Suppressor macrophage (primary cell): ENCODE measurements around the gene CDC27.
A peak's percentile ranks its signal among the peaks of the same experiment; 100 is the strongest.
"Not testable (repeated sequence)": the region's sequence is repeated elsewhere in the genome, so short reads cannot be mapped to it uniquely, and the experiment has no call there.

ENCODE experiments used
- DNase-seq, 4 experiments: peaks; one replicate each; pipeline ENCODE4 v3.0.0-alpha.2; 2020 to 2022

CDC27 gene

DNA sequence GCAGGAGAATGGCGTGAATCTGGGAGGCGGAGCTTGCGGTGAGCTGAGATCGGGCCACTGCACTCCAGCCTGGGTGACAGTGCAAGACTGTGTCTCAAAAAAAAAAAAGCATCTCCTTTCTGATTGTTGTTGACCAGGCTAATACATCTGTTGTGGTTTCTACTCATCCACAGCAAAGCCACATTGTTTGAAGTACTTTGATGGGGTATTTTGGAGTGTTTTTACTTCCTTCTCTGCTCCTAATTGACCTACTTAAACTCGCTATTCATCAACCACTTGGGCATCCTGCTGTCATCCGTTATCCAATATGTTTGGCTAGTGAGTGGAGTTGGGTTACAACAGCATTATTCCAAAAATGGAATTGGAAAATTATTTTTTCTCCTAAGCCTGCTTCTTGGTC, 3.5 kb upstream of the CDC27 start:
- DNase-seq = peak in 1 of 4 experiments; percentile 12

DNA sequence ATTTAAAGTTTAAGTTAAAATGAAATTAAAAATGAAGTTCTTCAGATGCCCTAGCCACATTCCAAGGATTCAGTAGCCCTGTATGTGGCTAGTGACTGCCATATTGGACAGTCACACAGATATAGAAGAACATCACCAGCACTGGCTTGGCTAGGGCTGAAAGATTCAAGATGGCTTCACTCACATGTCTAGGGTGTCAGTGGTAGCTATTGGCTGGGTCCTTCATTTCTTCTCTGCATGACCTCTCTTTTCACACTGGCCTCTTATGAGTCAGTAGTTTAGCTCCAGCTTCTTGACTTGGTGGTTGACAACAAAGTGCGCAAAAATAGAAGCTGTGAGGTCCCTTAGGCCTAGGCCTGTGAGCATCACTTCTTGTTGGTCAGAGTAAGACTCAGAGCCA, 1.7 kb upstream of the CDC27 start:
- DNase-seq = no peak

DNA sequence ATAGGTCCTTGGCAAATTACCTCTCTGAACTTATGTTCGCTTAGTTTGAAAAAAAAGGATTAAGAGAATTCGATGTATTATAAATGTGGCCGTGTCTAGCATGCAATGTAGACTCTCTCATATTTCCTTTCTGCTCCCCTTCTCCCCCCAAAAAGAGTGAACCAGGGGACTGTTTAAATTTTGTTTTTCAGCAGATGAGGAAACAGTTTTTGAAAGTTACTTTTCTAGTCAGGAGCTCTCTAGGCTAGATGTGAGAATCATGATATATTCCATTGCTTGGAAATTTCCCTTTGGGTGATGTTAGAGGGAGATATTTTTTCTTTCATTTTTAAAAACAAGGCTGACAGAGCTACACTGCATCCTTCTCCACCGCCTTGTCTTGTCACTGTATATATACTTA, 1.1 kb upstream of the CDC27 start:
- no peak for DNase-seq

DNA sequence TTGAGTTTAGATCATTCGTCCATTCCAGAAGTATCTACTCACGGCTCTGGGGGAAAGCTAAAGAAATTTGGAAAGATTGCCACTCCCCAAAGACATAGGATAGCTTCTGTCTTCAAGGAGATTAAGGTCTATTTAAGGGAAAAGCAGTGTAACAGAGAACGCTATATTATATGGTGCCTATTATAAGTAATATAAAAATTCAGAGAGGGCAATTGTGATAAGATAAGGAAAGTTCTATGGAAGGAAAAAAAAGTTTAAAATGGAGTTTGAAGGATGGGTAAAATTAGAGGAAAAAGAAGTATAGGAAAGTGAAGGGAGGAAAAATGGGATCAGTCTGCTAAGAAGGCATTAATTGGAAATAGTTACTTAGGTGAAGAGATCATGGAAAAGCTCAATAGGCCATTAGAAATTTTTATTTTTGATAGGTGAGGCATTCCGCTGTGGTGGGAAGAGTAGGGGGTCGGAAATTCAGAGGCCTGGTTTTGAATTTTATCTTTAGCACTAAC, 690 bp upstream of the CDC27 start:
- no peak for DNase-seq

DNA sequence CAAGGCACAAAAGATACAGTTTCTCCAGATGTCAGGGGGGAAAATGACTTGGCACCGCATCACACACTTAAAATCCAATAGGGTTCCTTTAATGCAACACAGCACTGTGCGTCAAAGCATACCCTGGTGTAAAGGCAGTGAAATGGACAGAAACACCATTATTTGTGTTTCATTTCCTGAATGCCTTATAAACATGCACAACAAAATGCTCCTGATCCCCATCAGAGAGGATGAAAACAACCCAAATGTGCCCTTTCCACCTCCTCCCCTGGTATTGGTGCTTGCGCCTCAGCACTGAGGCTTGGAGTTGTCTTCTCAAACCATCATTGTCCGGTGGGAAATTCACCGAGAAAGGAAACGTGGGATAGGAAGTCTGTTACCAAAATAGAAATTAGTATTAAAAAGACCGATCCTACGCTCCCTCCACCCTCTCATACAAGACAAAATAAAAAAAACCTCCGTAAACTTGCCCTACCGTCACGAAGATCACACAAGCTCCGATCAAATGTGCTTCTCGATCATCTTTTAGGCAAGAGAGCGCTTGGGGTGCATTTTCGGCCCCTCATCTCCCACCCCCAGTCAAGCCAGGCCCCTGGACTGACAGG, 722 bp downstream of the CDC27 start:
- DNase-seq = peak; percentile 40 to 63 (median 45)

DNA sequence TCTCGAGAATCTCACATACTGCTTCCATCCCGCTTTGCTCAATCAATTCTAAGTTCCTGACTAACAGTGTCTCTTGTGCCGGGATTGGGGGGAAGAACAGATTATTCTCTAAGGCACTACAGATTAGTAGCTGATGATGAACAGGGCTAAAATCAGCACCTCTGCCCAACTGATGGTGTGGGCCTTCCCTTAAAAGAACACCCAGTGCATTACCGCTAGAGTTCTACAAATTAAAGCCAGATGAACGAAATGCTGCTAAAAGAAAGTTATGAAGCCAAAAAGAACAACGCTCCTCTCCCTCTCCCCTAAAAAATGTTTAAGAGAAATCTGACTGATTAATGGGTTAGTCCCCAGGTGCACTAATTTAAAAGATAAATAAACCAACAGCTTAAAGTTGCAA, 4.4 kb downstream of the CDC27 start:
- no peak for DNase-seq

DNA sequence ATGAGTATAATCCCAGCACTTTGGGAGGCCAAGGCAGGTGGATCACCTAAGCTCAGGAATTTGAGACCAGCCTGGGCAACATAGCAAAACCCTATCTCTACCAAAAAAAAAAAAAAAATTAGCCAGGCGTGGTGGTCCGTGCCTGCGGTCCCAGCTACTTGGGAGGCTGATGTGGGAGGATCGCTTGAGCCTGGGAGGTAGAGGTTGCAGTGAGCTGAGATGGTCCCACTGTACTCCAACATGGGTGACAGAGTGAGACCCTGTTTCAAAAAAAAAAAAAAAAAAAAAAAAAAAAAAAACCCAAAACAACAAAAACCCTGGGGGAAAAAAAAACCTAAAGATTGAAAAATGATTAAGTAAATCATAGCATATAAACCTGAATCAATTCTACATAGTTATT, 8.1 kb downstream of the CDC27 start:
- not testable (repeated sequence) for DNase-seq

DNA sequence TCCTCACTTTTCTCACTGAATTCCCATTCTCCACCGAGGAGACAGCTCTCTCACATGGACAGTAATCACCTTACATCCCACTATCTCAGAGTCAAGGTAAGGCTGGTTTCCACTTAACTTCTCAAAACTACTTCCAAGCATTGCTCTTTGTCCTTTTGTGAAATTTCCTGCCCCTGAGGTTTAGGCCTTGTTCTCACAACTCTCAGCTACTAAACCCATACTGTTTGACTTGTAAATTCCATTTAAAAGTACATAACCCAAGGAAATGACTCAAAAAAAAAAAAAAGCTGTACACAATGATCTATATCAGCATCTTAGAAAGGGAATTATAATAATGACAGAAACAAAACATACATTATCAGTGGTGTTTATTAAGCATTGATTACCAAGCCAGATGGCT, 8.8 kb downstream of the CDC27 start:
- no peak for DNase-seq

DNA sequence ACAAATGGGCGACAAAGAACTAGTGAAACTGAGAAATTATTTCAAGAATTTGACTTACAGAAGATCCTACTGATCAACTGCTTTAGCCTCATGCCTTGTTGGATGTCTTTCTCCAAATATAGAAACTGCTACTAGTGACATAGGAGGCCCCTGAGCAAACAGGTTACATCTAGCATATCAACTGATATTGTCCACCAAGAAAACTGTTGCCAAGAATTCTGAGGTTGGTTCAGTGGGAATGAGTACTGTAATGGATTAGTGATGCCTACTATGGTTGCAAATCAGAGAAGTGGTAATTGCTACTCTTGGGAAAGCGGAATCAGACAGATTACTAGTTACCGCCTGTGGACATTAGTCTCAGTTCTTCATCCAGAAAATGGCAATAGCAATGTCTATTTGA, 10.0 kb downstream of the CDC27 start:
- DNase-seq = no peak

DNA sequence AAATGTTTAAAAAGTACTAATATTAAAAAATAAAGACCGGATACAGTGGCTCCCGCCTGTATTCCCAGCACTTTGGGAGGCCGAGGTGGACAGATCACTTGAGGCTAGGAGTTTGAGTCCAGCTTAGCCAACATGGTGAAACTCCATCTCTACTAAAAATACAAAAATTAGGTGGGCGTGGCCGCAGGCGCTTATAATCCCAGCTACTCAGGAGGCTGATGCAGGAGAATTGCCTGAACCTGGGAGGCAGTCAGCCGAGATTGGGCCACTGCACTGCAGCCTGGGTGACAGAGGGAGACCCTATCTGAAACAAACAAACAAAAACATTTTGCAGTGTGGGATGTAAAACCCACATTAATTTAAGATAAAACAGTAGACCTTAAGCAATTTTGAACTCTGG, 11.8 kb downstream of the CDC27 start:
- no peak for DNase-seq

DNA sequence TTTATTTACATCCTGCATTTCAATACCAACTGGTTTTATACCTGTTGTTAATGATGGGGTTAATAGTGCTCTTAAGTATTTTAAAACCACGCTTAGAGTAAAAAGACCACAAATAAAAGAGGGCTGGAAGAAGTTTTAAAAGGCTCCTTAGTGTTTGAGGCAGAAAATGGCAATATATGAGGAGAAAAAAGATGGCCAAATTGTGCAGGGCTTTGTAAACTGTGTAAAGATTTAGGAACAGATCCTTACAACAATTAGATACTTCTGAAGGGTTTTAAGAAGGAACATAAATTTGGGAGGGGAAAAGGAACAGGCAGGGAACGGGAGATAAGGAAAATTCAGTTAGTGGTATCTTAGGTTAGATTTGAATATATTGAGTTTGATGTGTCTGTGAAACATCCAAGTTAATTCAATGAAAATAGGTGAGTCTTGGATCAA, 12.7 kb downstream of the CDC27 start:
- DNase-seq = no peak

DNA sequence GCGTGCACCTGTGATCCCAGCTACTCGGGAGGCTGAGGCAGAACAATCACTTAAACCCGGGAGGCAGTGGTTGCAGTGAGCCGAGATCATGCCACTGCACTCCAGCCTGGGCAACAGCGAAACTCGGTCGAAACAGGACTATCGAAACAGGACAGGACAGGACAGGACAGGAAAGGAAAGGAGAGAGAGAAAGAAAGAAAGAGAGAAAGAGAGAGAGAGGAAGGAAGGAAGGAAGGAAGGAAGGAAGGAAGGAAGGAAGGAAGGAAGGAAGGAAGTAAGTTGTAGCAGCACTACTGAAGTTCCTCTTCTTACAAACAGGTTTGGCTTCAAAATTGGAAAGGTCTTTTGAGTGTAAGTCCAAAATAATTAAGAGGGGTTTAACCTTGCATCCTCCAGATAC, 14.3 kb downstream of the CDC27 start:
- not testable (repeated sequence) for DNase-seq

DNA sequence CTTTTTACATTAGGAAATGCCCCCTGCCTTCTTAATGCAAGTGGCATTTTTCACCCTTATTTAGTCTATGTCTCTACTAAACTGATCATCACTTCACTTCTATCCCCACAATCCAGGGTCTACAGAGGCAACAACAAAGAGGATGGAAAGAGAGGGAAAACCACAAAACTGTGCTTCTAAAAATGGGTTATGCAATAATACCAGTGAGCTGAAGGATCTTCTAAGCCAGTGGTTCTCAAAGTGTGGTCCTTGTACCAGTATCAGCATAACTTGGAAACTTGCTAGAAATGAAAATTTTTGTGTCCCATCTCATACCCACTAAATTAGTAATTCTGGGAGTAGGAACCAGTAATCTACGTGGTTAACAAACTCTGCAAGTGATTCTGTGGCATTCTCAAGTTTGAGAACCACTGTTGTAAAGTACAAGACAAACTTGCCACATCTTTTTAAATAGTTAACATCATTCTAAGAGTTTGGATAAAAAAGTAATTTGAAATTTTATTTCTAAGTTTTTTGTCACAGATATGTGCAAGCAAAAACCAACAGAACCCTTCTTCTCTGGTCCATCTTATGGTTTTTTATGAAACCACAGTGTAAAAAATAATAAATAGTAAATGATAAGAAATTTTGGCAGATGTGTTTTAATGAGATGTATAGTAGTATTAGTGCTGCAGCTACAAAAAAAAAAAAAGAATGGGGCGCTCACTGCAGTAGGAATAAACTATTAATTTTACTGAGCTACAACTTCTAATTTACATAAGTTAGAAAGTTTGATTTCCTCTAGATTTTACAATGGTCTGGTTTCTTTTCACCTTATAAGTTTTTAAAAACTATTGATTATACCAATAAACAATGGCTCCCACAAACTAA, 16.2 kb downstream of the CDC27 start:
- DNase-seq = peak in 1 of 4 experiments; percentile 7

DNA sequence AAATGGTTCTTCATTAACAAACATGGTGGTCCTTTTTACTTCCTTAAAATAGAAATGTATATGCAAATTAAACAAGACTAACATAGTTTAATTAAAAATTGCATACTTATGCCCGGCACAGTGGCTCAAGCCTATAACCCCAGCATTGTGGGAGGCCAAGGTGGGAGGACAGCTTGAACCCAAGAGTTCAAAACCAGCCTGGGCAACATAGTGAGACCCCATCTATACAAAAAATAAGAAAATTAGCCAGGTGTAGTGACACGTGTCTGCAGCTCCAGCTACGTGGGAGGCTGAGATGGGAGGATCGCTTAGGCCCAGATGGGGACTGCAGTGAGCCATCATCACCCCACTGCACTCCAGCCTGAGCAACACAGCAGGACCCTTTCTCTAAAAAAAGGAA, 18.4 kb downstream of the CDC27 start:
- DNase-seq = no peak

DNA sequence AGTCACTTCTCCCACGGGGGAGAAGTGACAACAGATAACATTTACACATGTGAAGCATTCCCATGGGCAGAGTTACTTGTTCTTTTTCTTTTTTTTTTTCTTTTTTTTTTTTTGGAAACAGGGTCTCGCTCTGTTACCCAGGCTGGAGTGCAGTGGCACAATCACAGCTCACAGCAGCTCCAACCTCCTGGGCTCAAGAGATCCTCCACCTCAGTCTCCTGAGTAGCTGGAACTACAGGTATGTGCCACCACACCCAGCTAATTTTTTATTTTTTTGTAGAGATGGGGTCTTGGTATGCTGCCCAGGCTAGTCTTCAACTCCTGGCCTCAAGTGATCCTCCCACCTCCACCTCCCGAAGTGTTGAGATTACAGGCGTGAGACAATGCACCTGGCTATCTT, 20.2 kb downstream of the CDC27 start:
- not testable (repeated sequence) for DNase-seq

DNA sequence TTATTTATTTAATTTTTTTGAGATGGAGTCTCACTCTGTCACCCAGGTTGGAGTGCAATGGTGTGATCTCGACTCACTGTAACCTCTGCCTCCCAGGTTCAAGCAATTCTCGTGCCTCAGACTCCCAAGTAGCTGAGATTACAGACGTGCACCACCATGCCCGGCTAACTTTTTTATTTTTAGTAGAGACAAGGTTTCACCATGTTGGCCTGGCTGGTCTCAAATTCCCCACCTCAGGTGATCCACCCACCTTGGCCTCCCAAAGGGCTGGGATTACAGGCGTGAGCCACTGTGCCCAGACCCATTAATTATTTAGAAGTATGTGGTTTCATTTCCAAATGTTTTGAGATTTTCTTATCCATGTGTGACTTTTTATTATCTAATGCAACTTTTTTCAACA, 22.2 kb downstream of the CDC27 start:
- not testable (repeated sequence) for DNase-seq

DNA sequence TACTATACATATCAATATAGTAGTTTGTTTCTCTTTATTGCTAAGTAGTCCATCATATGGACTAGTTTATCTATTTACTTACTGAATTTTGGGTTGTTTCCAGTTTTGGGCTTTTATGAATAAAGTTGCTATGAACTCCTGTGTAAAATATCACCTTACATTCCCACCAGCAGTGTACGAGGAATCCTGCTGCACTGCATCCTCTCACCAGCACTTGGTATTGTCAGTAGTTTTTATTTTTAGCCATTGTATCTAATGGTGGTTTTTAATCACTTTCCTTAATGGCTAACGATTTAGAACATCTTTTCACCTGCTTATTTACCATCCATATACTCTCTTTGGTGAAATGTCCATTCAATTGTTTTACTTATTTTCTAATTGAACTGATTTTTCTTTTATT, 24.0 kb downstream of the CDC27 start:
- DNase-seq = no peak

DNA sequence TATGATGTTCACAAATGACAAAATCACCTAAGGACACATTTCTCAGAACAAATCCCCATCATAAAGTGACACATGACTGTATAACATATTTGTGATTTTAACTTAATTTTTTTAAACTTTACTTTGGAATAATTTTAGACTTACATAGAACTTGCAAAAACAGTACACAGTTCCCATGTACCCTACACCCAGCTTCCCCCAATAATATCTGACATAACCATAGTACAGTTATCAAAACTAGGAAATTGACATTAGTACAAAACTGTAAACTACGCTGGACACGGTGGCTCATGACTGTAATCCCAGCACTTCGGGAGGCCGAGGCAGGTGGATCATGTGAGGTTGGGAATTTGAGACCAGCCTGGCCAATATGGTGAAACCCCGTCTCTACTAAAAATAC, 24.8 kb downstream of the CDC27 start:
- no peak for DNase-seq

DNA sequence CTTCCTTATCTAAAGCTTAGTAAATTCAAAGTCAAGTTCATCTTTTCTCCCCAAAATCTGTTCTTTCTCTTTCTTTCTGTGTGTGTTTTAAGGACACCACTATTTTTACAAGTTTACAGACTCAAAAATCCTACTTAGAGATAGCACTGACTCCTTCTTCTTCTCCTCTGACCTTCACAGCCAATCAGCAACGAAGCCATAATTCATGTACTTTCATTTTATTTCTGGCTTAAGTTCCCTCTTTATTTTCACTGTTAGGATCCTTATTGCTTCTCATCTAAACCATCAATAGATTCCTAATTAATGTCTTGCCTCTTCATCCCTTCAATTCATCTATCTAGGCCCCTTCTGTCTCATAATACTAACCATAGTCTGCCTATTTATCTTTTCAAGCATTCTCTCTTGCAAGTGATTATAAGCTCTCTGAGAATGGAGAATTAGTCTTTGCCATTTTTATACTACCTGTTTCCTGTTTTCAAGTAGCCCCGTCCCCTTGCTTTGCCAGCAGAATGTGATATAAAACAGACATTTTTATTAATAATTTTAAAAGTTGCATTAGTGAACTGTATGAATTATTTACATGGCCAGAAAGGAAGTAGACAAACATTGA, 27.0 kb downstream of the CDC27 start:
- DNase-seq = peak in 3 of 4 experiments; percentile 5 to 29 (median 6)

DNA sequence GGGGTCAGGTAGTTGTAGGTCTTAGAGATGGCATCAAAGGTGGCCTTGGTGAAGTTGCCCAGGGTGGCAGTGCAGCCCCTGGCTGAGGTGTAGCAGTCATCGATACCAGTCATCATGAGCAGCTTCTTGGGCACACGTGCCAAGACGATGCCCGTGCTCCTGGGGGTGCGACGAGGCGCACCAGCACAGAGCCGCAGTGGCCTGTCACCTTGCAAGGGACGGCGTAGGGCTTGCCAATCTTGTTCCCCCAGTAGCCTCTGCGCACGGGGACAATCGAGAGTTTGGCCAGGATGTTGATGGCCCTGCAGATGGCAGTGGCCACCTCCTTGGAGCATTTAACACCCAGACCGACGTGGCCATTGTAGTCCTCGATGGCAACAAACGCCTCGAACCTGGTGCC, 29.8 kb downstream of the CDC27 start:
- DNase-seq = no peak

DNA sequence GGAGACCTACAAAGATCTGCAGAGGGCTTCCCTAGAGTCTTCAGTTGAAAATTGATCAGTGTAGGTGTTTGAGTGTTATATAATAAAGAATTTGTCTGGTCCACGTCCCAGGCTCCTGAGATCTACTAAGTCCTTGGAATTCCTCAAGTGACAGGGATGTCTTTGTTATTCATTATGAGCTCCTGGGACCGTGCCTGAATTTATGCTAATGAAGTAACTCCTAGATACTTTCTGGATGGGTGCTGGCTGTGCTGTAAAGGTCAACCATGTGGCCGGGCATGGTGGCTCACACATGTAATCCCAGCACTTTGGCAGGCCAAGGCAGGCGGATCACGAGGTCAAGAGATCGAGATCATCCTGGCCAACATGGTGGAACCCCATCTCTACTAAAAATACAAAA, 43.7 kb downstream of the CDC27 start:
- no peak for DNase-seq

DNA sequence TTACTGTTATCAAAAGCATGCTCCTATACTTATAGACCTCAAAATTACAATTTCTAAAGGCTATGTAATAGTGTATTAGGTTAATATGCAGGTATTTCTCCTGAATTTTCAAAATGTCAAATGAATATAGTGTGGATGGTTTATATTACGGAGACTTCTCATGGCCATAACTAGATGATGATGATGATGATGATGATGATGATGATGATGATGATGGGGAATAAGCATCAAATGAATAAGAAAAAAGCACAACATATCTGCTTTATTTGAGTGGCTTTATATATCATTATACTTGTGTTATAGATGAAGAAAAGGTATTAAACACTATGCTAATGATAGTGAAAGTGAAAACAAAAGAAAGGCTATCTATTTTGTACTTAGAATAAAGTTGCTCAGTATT, 53.9 kb downstream of the CDC27 start:
- no peak for DNase-seq

DNA sequence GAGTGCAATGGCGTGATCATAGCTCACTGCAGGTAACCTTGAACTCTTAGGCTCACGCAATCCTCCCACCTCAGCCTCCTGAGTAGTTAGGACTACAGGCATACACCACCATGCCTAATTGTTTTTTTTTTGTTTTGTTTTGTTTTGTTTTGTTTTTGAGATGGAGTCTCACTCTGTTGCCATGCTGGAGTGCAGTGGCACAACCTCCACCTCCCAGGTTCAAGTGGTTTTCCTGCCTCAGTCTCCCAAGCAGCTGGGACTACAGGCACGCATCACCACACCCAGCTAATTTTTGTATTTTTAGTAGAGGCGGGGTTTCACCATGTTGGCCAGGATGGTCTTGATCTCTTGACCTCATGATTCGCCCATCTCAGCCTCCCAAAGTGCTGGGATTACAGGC, 54.7 kb downstream of the CDC27 start:
- not testable (repeated sequence) for DNase-seq

DNA sequence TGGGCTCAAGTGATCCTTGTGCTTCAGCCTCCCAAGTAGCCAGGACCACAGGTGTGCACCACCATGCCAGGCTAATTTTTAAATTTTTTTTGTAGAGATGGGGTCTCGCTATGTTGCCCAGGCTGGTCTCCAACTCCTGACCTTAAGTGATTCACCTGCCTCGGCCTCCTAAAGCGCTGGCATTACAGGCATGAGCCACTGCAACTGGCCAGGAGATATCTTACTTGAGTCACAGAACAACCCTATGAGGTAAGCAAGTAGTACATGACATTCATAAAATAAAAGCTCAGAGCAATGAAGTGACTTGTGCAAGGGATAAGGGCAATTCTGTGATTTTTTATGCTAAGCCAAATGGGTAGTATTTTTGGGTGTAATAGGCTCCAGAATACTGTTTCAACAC, 57.3 kb downstream of the CDC27 start:
- no peak for DNase-seq
